ENCODE results near the gene FCAMR. TPM values are rescaled to one million over a fixed set of nuclear protein-coding genes. Genes with fewer than 3 reads are reported as not detected.

Gene FCAMR
- total RNA-seq, 2 experiments from 2014 or later = not detected

- Mint-ChIP-seq H3K4me3 (no peak overlapping the region), H3K9me3 (peaks cover 2% of the 10 kb centered on the region), H3K4me1 (peaks cover 18% of the 10 kb centered on the region), H3K36me3 (ENCODE audit: low read depth) (no peaks in the 10 kb centered on the region), H3K27me3 (peaks cover 2% of the 10 kb centered on the region), H3K27ac (no peak overlapping the region)
- ChIA-PET CTCF (interaction anchor here (1.0 to 2.2 kb wide), 6 partner anchors 10 to 306 kb away, joined by 3 to 6 read pairs (median 4); partner anchors contain the start of gene FCAMR), POLR2A (no interaction called here)
- DNase-seq = no peak
These were observed 18.8 kb downstream of the FCAMR start for GRCh38 chr1:206951318-206952100.

GRCh38 chr1:206949641-206950040 is 20.6 kb downstream of the FCAMR start:
- ChIA-PET CTCF (interaction anchor here (1.3 to 1.6 kb wide), 3 partner anchors 9 to 32 kb away, joined by 3 to 5 read pairs (median 4); no protein-coding TSS in a partner anchor), POLR2A (no interaction called here)
- H3K4me1 Mint-ChIP-seq = peaks cover 7% of the 10 kb centered on the region
- no peak for DNase-seq
- peaks cover 2% of the 10 kb centered on the region for H3K9me3 Mint-ChIP-seq
- H3K36me3 Mint-ChIP-seq (ENCODE audit: low read depth) = no peaks in the 10 kb centered on the region
- H3K4me3 Mint-ChIP-seq = no peak overlapping the region
- H3K27ac Mint-ChIP-seq = no peak overlapping the region
- peaks cover 7% of the 10 kb centered on the region for H3K27me3 Mint-ChIP-seq

GRCh38 chr1:206949208-206949607 is 21.1 kb downstream of the FCAMR start:
- POLR2A ChIA-PET = no interaction called here
- CTCF ChIA-PET = interaction anchor here (1.0 to 1.6 kb wide), 4 partner anchors 9 to 32 kb away, joined by 3 to 5 read pairs (median 4); no protein-coding TSS in a partner anchor
- H3K27ac Mint-ChIP-seq = no peak overlapping the region
- peaks cover 2% of the 10 kb centered on the region for H3K9me3 Mint-ChIP-seq
- H3K27me3 Mint-ChIP-seq = peaks cover 7% of the 10 kb centered on the region
- no peak overlapping the region for H3K4me3 Mint-ChIP-seq
- no peak for DNase-seq
- H3K36me3 Mint-ChIP-seq (ENCODE audit: low read depth) = no peaks in the 10 kb centered on the region
- H3K4me1 Mint-ChIP-seq = peaks cover 3% of the 10 kb centered on the region

DNA sequence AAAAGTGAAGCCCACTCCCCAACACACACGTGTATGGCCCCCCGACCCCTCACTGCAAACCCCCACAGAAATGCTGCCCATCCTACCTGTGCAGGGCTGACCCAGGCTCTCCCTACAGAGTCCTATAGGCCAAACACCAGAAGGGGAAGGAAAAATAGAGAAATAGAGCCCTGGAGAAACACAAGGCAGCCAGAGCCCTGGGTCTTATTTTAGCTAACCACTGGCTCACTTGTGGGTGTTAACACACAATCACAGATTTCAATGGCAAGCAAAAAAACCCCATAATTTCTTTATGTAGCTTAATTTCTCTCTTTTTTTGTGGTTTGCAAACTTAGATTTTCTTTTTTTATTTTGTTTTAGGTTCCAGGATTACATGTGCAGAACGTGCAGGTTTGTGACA is 23.0 kb downstream of the FCAMR start:
- Mint-ChIP-seq H3K27me3 (peaks cover 11% of the 10 kb centered on the region), H3K27ac (no peak overlapping the region), H3K9me3 (peaks cover 2% of the 10 kb centered on the region), H3K4me3 (no peak overlapping the region), H3K36me3 (ENCODE audit: low read depth) (no peaks in the 10 kb centered on the region), H3K4me1 (no peaks in the 10 kb centered on the region)
- POLR2A ChIA-PET = no interaction called here
- CTCF ChIA-PET = interaction anchor here (0.6 to 3.8 kb wide), 5 partner anchors 11 to 267 kb away, joined by 3 to 20 read pairs (median 3); no protein-coding TSS in a partner anchor
- no peak for DNase-seq

- Mint-ChIP-seq H3K4me1 (no peaks in the 10 kb centered on the region), H3K4me3 (no peak within 1 kb of the TSS), H3K9me3 (peaks cover 2% of the 10 kb centered on the region), H3K36me3 (ENCODE audit: low read depth) (no peaks in the 10 kb centered on the region), H3K27ac (no peak within 1 kb of the TSS), H3K27me3 (peaks cover 11% of the 10 kb centered on the region)
- ChIA-PET POLR2A (no interaction called here), CTCF (interaction anchor here (0.6 to 3.8 kb wide), 6 partner anchors 10 to 212 kb away, joined by 3 to 20 read pairs (median 4); no protein-coding TSS in a partner anchor)
- no peak for DNase-seq
These were observed 24.0 kb downstream of the FCAMR start, which contains the start of gene PIGR for GRCh38 chr1:206946261-206946660. PIGR (minus strand) TSS chr1:206946466; CDS start chr1:206940531, 5,935 bp downstream.

DNA sequence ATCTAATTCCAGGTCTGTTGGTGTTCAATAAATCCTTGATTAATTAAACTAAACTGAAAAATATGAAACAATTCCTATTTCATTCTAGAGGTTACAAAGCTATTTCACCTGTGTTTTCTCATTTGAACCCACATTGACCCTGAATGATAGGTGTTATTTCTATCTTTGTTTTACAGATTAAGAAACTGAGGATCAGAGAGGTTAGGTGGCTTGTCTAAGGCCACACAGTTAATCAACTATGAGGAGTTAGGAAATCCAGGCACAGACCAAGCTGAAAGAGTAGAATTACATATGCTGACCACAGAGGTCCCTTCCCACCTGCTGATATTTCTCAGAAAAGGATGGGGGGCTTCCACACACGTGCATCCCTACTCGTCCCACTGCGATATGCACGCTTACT is 24.5 kb downstream of the FCAMR start:
- DNase-seq = no peak
- H3K9me3 Mint-ChIP-seq = peaks cover under 1% of the 10 kb centered on the region
- no peak overlapping the region for H3K4me3 Mint-ChIP-seq
- H3K4me1 Mint-ChIP-seq = no peaks in the 10 kb centered on the region
- H3K27ac Mint-ChIP-seq = no peak overlapping the region
- no peaks in the 10 kb centered on the region for H3K36me3 Mint-ChIP-seq (ENCODE audit: low read depth)
- ChIA-PET CTCF (interaction anchor here (0.6 to 3.8 kb wide), 5 partner anchors 10 to 60 kb away, joined by 3 to 20 read pairs (median 4); no protein-coding TSS in a partner anchor), POLR2A (no interaction called here)
- H3K27me3 Mint-ChIP-seq = peaks cover 11% of the 10 kb centered on the region

GRCh38 chr1:206944703-206945102 is 25.6 kb downstream of the FCAMR start:
- no peaks in the 10 kb centered on the region for H3K36me3 Mint-ChIP-seq (ENCODE audit: low read depth)
- H3K27me3 Mint-ChIP-seq = peaks cover 11% of the 10 kb centered on the region
- no peak overlapping the region for H3K4me3 Mint-ChIP-seq
- no peak overlapping the region for H3K27ac Mint-ChIP-seq
- ChIA-PET POLR2A (no interaction called here), CTCF (interaction anchor here (1.5 kb wide), 1 partner anchor 19 kb away, joined by 4 read pairs; no protein-coding TSS in a partner anchor)
- H3K4me1 Mint-ChIP-seq = no peaks in the 10 kb centered on the region
- DNase-seq = no peak
- H3K9me3 Mint-ChIP-seq = no peaks in the 10 kb centered on the region

DNA sequence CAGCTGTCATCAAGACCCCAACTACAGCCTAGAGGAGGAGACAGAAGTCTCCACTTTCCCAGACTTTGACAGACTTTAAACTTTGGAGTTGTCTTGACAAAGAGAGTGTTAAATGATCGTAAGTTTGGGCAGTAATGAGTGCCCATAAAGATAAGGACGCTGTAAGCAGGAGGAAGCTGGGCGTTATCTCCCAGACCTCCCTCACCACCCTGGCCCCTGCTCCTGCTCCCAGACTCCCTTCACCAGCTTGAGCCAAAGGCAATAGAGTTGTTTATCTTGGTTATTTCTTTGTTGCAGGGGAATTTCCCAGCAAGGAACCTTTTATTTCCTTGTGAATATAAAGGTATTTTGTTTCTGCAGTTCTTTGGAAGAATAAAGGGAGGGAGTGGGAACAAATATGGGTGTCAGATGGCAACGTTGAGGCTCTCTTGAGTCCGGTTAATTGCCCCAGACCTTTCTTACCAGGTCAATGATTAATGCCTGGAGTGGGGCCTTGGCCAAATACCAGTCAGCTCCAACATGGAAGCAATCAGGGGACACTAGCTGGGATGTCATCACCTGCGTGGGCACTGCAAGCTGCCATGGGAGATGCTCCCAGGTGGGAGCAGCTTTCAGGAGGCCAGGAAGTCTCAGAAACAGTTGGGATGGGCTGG is 28.4 kb downstream of the FCAMR start:
- H3K4me3 Mint-ChIP-seq = no peak overlapping the region
- H3K27me3 Mint-ChIP-seq = peaks cover 9% of the 10 kb centered on the region
- POLR2A ChIA-PET = no interaction called here
- no peak for DNase-seq
- H3K27ac Mint-ChIP-seq = no peak overlapping the region
- H3K9me3 Mint-ChIP-seq = no peaks in the 10 kb centered on the region
- no peaks in the 10 kb centered on the region for H3K36me3 Mint-ChIP-seq (ENCODE audit: low read depth)
- H3K4me1 Mint-ChIP-seq = no peaks in the 10 kb centered on the region
- CTCF ChIA-PET = interaction anchor here (0.7 to 3.1 kb wide), 7 partner anchors 8 to 40 kb away, joined by 3 to 6 read pairs (median 4); partner anchors contain the start of gene FCMR

DNA sequence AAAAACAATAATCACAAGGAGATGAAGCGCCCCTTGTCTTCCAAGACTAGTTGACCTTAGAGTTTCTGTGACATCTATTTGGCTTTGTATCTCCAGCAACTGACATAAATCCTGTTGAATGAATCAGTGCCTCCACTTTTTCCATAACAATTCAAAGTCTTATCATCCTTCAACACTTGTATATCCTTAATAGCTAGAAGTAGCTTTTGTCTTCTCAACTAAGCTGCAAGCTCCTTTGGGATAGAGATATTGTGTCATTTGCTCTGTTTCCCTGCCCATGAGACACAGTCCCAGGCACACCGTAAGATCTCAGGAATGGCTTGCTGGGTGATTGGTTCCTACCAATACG is 29.7 kb downstream of the FCAMR start:
- CTCF ChIA-PET = interaction anchor here (2.4 kb wide), 1 partner anchor 9 kb away, joined by 5 read pairs; no protein-coding TSS in a partner anchor
- no peak overlapping the region for H3K27ac Mint-ChIP-seq
- POLR2A ChIA-PET = no interaction called here

GRCh38 chr1:206939841-206940587 is 30.2 kb downstream of the FCAMR start:
- POLR2A ChIA-PET = no interaction called here
- H3K4me1 Mint-ChIP-seq = no peaks in the 10 kb centered on the region
- H3K27ac Mint-ChIP-seq = no peak overlapping the region
- H3K9me3 Mint-ChIP-seq = no peaks in the 10 kb centered on the region
- DNase-seq = no peak
- no peak overlapping the region for H3K4me3 Mint-ChIP-seq
- no peaks in the 10 kb centered on the region for H3K36me3 Mint-ChIP-seq (ENCODE audit: low read depth)
- CTCF ChIA-PET = interaction anchor here (1.1 to 2.4 kb wide), 2 partner anchors 9 to 28 kb away, joined by 3 to 5 read pairs; no protein-coding TSS in a partner anchor
- peaks cover 4% of the 10 kb centered on the region for H3K27me3 Mint-ChIP-seq

More for the DNA sequence above, 29.7 kb downstream of the FCAMR start:
- H3K4me1 Mint-ChIP-seq = no peaks in the 10 kb centered on the region
- peaks cover 4% of the 10 kb centered on the region for H3K27me3 Mint-ChIP-seq
- H3K9me3 Mint-ChIP-seq = no peaks in the 10 kb centered on the region
- DNase-seq = no peak
- H3K4me3 Mint-ChIP-seq = no peak overlapping the region
- no peaks in the 10 kb centered on the region for H3K36me3 Mint-ChIP-seq (ENCODE audit: low read depth)

- ChIA-PET CTCF (interaction anchor here (1.1 to 2.4 kb wide), 2 partner anchors 10 to 27 kb away, joined by 3 to 5 read pairs; no protein-coding TSS in a partner anchor), POLR2A (interaction anchor here (0.7 kb wide), 1 partner anchor 468 kb away, joined by 3 read pairs; no protein-coding TSS in a partner anchor)
- Mint-ChIP-seq H3K36me3 (ENCODE audit: low read depth) (no peaks in the 10 kb centered on the region), H3K4me1 (no peaks in the 10 kb centered on the region), H3K9me3 (no peaks in the 10 kb centered on the region), H3K4me3 (no peak overlapping the region), H3K27me3 (peaks cover 4% of the 10 kb centered on the region), H3K27ac (no peak overlapping the region)
- DNase-seq = no peak
These were observed 31.1 kb downstream of the FCAMR start for GRCh38 chr1:206939131-206939530.

GRCh38 chr1:206937425-206937824 is 32.8 kb downstream of the FCAMR start:
- Mint-ChIP-seq H3K27me3 (no peaks in the 10 kb centered on the region), H3K4me3 (no peak overlapping the region), H3K27ac (no peak overlapping the region), H3K9me3 (no peaks in the 10 kb centered on the region), H3K4me1 (peaks cover 6% of the 10 kb centered on the region), H3K36me3 (ENCODE audit: low read depth) (no peaks in the 10 kb centered on the region)
- no peak for DNase-seq
- ChIA-PET CTCF (interaction anchor here (1.1 to 2.7 kb wide), 3 partner anchors 10 to 45 kb away, joined by 4 to 20 read pairs (median 11); partner anchors contain the start of gene PIGR), POLR2A (no interaction called here)

Data from activated CD4-positive, alpha-beta T cell treated with anti-CD3 and anti-CD28 coated beads, Interleukin-2, amount 10 ng/mL, durations not matched to agents 7 days and 5 days (primary cell).